DMS114 treated with DMSO at 0.1 percent for 48 hours (cell line): ENCODE measurements around the gene CNIH1.
"Not testable (repeated sequence)": the region's sequence is repeated elsewhere in the genome, so short reads cannot be mapped to it uniquely, and the experiment has no call there.

ENCODE experiments used
- DNase-seq: peaks from one replicate; lab custom pipeline; 2025; ENCODE audit not compliant: unreplicated experiment; lab: John Stamatoyannopoulos, UW

CNIH1 gene

DNA sequence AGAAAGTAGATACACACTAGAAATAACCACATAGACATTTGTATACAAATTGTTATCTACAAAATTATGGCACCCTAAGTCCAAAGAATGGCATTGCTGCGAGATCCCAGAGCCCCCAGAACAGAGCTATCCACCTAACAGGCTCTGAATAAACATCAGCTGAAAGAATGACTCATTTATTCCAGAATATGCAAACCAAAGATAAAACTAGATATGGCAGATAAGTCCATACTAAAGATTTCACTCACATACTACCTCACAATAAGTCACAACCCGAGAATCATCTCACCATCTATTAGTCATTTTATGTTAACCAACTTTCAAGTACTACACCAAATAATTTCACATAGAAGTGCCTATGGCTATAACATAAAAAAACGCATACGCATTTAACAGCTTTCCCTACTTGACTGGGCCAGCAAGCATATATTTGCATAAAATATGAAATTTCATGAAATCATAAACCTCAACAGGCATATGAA, 5.6 kb downstream of the CNIH1 start:
- DNase-seq: no peak

DNA sequence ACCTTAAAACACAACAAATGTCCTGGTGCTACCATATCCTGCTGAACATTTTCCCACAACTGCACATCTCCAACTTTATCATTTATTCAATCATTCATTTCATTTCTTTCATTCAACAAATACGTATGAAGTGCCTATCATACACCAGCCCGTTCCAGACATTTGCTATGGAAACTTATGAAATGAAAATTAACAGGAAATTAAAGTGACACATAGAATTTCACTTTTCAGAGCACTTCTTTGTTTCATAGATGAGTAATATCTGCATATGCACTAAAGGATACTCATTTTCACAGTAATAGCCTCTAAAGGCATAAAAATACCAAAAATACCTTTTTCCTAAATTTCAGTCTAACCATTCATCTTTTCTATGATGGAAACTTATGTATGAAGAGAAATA, 12.6 kb downstream of the CNIH1 start:
- DNase-seq: no peak

DNA sequence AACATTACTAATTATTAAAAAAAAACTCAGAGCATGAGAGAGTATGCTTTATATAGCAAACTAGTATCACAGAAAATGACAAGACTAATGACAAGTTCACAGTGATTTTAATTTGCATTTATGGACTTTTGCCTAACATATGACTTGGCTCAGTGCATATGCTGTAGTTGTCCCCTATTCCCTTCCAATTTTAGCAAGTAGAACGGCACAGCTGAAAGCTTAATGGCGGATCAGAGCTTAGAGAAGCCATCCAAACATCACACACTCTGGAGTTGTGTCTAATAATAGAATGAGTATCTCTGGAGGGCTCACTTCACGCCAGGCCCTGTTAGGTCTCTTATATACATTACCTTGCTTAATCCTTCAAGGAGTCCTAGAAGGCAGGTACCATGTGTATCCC, 13.3 kb downstream of the CNIH1 start:
- DNase-seq: no peak

DNA sequence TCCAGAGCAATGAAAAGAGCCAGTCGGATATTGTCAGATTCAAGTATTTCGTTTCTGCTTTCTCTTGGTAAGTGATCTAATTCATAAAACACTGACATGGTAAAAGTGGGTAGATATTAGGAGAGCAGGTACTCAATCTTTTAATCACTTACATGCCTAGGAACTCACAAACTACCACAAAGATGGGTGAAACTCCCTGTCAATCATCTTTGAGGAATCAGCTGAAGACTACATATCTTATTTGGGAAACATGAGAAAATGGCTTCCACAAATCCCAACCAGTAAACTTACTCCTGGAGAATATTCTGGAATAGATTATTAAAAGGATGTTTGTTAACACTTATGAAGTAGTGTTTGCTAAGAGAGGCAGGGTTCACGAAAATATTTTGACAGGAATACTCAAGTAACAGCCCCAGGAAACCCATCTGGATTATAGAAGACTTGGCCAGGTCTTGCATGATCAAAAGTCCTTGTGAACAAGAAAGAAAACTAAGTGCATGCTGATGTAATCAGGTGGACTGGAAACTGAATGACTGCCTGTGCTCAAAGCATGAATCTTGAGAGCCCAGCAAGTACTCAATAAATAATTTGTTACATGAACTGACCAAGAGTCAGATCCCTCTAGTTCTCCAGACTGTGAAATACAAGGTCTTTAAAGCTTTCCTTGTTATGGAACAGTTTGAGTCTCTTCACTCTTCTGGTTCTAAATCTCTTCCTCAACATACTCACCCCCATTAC, 15.5 kb downstream of the CNIH1 start:
- no peak for DNase-seq

DNA sequence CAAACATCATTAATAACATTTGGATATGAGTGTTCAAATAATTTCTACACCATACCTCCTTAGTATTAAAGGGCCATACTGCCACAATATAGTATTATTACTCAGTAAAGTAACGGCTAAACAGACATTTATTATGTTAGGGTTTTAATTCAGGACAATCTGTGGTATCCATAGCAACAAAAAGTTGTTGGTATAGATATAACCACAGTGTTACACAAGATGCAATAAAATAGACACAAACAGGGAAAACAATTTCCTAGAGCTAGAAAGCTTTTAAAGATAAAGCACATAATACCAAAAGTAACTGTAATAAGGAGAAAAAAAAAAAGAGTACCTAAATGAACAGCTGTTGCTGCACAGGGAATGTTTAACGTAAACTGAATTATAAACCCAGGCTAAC, 16.1 kb downstream of the CNIH1 start:
- DNase-seq: no peak

DNA sequence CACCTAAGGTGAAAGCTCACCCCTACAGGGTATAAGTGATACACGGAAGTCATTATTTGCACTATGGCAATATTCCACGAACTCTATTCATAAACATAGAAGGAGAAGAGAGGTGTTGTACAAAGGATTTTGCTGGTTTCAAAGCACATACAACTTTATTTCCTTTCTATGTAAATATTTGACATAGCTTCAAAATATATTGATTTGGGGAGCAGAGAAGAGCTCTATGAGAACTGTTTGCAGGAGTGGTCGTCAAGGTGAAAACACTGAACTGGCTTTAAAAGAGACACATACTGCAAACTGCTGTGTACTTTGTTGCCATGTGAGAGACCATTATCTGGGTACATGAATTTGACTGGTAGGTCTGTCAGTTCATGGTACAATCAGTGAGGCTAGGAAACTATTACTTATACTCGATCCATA, 16.7 kb downstream of the CNIH1 start:
- DNase-seq: no peak

DNA sequence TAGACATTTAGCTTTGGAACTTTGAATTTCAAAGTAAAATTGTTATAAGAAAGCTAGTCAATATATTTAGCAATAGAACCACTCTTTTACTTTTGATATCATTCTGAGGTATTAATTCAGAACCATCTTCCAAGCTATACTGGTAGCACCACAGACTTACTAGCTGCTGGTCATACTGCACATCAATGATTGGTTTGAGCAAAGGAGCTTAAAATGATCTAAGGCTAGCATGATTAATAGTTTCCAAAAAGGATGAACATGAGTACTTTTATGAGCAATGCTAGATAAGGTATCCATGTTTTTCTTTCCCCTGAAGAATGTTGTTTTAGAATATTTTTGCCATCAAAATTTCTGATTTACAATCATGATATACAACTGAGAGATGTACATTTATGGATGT, 17.2 kb downstream of the CNIH1 start:
- no peak for DNase-seq

DNA sequence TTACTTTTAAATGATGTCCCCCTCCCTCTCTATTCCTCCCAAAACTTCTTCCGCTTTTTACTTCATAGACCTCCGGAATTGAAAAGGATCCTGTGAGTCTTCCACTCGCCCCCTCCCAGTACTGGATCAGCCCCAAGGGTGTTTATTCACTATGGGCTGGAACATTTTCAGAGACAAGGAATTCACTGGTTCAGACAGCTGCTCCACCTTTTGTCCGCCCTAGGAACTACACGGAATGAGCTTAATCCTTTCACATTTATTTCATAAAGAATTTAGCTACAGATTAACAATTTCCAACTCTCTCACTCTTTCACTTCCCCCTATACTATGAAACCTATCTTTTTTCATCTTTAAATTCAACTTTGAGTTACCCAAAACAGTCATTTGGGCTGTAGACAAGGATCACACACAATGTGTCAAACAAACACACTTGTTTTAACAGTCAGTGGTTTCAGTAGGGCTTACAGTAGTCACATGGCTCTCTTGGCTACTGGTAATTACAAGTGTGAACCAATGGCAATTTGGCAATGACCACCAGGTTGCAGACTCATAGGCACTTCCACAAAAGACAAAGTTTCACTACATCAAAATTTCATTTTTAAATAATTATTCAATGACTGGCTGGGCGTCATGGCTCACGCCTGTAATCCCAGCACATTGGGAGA, 20.6 kb downstream of the CNIH1 start:
- DNase-seq: no peak

DNA sequence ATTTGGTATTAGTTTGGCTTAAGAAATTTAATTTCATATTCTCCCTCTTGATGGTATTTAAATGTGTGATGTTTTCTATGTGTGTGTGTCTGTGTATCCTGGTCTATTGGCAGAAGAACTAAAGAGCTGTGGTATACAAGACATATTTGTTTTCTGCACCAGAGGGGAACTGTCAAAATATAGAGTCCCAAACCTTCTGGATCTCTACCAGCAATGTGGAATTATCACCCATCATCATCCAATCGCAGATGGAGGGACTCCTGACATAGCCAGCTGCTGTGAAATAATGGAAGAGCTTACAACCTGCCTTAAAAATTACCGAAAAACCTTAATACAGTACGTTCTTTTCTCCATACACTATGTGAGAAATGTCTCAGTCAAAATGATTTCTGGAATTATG, 29.8 kb downstream of the CNIH1 start:
- no peak for DNase-seq

DNA sequence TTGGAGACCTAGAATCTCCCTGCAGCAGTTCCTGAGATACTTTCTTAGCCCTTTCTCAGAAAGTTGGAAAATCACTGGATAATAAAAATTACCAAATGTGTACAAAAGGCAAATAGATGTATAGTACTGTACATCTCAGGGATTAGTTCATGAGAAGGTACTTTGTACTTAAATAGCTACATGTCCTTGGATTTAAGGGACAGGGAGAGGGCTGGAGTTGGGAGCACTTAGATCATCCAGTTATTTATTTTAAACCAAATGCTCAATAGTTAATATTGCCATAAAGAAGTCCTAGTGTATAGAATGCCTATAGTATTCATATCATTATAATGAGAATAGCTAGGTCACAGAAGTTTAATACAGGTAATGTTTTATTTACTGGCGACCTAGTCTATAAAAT, 31.0 kb downstream of the CNIH1 start:
- no peak for DNase-seq

DNA sequence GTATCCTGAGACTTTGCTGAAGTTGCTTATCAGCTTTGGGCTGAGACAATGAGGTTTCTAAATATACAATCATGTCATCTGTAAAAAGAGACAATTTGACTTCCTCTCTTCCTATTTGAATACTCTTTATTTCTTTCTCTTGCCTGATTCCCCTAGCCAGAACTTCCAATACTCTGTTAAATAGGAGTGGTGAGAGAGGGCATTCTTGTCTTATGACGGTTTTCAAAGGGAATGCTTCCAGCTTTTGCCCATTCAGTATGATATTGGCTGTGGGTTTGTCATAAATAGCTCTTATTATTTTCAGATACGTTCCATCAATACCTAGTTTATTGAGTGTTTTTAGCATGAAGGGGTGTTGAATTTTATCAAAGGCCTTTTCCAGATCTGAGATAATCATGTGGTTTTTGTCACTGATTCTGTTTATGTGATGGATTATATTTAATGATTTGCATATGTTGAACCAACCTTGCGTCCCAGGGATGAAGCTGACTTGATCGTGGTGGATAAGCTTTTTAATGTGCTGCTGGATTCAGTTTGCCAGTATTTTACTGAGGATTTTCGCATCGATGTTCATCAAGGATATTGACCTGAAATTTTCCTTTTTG, 37.7 kb downstream of the CNIH1 start:
- not testable (repeated sequence) for DNase-seq

DNA sequence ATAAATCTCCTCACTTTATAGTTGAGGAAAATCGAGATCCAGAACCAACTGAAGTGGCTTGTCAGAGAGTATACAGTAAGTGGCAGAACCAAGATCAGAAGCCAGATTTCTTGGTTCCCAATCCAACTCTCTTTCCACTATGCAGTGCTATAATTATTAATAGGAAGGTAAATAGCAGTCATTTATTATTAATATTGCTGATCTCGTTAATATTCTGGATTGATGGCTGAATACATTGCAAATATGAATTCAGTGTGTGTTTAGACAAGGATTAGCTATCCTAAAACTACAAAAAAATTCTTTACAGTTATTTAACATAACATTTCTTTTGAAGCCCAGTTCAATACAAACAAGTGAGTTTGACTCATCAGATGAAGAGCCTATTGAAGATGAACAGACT, 41.6 kb downstream of the CNIH1 start:
- no peak for DNase-seq

DNA sequence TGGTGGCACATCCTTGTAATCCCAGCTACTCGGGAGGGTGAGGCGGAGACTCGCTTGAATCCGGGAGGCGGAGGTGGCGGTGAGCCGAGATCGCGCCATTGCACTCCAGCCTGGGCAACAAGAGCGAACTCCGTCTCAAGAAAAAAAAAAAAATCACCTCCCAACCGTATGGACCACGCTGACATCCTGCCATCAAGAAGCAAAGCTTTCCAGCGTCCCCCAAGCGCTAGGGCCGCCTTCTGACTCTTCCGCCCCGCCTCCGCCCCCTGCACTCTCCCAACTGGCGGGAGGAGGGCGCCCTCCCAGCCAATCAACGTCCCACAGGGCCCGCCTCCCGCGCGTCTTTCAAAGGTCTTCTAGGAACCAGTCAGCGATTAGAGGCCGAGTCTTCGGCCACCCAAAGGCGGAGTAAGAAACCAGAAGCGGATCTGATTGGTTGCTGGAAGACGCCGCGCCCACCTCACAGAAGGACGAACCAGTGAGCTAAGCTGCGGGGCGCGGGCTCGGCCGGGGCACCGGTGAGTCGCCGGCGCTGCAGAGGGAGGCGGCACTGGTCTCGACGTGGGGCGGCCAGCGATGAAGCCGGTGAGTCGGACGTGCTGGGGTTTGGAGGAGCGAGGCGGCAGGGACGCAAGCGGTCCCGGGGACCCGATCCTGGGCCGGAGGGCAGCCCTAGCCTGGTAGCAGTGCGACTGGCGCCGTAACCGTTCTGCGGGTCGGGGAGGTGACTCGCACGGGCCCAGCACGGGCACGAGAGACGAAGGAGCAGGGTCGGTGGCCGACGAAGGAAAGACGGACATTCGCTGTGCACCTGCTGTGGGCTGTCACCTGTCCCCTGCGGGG, 44.5 kb downstream of the CNIH1 start, which contains the start of gene CDKN3:
Gene CDKN3, plus strand, starts transcription at position 515 of the 843 bp plus-strand sequence. Its CDS starts 62 bp downstream, at position 577.
- peak; percentile 96 for DNase-seq

DNA sequence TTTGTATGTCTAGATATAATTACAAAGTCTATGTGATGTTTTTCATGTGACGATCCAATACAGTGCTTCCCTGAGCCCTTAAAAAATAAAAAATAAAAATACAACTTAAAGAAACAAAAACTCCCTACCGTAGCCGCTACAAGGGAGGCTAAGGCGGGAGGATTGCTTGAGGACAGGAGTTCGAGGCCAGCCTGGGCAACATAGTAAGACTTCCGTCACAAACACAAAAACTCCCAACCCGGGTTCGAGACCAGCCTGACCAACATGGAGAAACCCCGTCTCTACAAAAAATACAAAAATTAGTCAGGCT, 45.0 kb downstream of the CNIH1 start:
- no peak for DNase-seq

DNA sequence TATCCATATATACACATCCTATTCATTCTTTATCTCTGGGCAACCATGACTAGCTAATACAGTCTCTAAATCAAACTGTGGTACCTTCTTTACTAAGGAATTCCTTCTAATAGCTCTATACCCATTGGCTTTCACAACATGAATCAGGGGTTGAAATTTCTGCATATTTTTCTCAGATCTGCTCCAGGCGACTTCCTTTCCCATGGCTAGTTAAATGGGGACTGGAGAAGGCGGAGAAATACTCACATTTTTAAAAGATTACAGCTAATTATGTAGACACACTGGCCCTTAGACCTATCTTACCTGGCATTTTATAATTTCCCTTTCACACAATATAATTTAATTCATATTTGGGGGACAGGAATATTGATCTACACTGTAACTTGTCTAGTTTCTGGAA, 45.5 kb downstream of the CNIH1 start:
- DNase-seq: no peak

DNA sequence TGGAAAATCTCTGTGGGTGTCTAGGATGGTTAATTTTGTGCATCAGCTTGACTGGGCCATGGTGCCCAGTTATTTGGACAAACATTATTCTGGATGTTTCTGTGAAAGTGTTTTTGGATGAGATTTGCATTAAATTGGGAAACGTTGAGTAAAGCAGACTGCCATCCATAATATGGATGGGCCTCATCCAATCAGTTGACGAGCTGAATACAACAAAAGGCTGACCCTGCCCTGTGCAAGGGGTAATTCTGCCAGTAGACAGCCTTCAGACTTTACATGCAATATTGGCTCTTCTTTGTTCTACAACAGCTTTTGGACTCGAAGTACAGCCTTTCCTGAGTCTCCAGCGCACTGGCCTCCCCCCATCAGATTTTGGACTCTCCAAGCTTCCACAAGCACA, 45.9 kb downstream of the CNIH1 start:
- no peak for DNase-seq

DNA sequence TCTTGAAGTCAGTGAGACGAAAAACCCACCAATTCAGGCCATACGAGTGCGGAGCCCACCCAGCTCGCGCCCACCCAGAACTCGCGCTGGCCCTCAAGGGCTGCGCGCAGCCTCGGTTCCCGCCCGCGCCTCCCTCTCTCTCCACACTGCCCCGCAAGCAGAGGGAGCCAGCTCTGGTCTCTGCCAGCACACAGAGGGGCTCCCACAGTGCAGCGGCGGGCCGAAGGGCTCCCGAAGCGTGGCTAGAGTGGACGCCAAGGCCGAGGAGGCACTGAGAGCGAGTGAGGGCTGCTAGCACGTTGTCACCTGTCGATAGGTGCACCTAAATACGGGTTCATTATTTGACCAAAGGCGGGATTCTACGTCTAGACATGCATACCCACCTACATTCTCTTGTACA, 46.6 kb downstream of the CNIH1 start:
- no peak for DNase-seq

DNA sequence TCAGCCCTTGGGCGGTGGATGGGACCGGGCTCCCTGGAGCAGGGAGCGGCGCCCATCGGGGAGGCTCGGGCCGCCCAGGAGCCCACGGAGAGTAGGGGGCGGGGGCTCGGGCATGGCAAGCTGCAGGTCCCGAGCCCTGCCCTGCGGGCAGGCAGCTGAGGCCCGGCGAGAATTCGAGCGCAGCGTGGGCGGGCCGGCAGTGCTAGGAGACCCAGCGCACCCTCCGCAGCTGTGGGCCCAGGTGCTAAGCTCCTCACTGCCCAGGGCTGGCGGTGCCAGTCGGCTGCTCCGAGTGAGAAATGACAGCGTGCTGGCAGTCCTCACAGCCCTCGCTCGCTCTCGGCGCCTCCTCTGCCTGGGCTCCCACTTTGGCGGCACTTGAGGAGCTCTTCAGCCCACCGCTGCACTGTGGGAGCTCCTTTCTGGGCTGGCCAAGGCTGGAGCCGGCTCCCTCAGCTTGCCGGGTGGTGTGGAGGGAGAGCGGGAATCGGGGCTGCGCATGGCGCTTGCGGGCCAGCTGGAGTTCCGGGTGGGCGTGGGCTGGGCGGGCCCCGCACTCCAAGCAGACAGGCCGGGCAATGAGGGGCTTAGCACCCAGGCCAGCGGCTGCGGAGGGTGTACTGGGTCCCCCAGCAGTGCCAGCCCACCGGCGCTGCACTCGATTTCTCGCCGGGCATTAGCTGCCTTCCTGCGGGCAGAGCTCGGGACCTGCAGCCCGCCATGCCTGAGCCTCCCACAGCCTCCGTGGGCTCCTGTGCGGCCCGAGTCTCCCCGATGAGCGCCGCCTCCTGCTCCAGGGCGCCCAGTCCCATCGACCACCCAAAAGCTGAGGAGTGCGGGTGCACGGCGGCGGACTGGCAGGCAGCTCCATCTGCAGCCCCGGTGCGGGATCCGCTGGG, 47.9 kb downstream of the CNIH1 start:
- not testable (repeated sequence) for DNase-seq

DNA sequence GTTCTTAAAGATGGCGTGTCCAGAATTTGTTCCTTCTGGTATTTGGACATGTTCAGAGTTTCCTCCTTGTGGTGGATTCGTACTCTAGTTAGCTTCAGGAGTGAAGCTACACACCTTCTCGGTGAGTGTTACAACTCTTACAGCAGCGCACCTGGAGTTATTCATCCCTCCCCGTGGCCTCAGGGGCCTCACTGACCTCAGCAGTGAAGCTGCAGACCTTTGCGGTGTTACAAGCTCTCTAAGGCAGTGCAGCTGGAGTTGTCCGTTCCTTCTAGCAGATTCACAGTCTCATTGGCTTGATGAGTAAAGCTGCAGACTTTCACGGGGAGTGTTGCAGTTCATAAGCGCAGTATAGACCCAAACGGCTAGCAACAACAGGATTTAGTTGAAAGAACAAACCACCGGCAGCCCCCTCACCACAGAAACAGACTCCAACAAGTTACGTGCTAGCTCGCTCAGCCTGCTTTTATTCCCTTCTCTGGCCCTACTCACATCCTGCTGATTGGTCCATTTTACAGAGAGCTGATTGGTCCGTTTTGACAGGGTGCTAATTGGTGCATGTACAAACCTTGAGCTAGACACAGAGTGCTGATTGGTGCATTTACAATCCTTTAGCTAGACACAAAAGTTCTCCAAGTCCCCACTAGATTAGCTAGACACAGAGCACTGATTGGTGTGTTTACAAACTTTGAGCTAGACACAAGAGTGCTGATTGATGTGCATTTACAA, 48.9 kb downstream of the CNIH1 start:
- no peak for DNase-seq

DNA sequence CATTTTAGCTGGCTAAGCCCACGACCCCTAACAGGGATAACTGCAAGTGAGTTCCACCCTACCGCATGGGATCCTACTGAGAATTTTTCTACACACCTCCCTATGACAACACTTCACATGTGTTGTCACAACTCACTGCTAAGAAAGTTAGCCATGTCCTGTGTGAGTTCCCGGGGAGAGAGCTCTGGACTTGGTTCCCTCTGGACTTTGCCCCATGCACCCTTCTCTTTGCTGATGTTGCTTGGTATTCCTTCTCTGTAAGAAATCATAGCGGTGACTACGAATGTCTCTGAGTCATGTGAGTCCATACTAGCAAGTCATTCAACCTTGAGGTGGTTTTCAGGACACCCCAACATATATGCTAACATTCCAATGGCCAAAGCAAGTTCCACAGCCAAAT, 53.8 kb downstream of the CNIH1 start:
- DNase-seq: no peak
